Activated naive CD8-positive, alpha-beta T cell treated with anti-CD3 and anti-CD28 coated beads, Interleukin-2, amount 50 U/mL, for 16 hours (primary cell): ENCODE measurements around the gene DDX25.

Experiments
- DNase-seq: peaks from one replicate; pipeline ENCODE4 v3.0.0-alpha.2; 2020; ENCODE audit warnings: low read depth, low spot score

The DDX25 gene

DNA sequence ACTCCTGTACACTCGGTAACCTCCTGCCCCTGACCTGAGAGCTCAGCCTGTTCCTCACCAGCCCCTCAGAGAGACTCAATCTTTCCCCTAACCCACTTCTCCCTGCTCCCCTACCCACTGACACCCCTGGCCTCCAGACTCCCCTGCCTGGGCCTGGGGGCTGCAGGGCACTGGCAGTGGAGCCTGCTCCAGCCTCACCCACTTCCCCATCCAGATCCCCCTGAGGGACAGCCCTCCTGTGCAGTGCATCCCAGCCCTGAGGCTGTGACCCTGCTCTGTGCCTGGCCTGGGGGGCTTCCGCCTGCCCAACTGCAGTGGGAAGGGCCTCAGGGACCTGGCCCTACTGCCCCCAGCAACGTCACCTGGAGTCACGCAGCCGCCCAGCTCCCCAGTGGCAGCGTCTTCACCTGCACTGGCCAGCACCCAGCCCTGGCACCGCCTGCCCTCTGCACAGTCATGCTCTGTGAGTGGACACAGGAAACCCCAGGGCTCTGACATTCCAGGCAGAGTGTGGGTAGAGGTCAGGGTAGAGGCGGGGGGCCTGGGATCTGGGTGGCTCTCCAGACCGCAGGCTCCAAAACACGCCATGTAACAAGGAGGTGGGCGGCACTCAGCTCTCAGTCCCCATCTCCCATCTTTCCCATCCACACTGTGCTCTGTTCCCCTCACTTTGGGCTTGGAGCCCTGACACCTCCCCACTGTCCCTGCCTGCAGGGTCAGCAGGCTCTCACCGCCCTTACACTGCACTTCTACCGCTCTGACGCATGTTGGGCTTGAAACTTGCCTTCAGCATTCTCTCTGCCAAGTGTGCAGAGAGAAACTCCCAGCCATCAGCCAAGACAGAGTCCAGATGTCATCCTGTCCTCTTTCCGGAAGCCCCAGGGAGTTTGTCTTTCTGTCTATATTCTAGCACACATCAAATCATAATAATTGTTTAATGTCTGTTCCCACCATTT, 46.7 kb downstream of the DDX25 start:
- DNase-seq = no peak

DNA sequence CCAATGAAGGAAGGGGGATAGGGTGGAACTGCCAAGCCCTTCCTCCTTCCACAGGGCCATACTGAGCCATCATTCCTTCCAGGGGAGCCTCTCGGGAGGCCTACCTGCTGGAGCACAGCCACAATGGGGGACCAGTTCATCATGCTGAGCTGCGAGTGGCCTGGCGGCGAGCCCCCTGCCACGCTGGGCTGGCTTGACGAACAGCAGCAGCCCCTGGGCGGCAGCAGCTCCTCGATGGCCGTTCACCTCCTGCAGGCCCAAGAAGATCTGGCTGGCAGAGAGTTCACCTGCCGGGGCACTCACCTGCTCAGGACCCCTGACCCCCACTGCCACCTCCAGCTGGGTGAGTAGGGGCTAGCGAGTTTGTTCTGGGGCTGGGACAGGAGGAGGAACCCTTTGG, 47.4 kb downstream of the DDX25 start:
- DNase-seq = no peak

DNA sequence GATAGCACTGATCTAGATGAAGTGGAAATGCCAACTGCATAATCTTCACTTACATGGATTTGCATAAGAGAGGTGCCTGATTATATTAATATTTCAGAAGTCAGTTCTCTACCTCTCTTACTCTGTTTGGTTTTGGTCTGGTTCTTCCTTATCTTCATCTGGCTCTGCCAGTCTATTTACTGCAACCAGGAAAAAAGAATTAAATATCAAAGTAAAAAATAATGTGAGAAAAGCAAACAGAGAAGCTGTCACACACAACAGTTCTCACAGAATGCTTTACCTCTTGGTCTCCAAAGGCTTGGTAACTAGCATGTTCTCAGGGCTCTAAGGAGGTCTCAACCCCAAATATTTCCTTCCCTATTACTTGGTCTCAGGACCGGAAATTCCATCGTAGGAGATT, 48.3 kb downstream of the DDX25 start:
- no peak for DNase-seq

DNA sequence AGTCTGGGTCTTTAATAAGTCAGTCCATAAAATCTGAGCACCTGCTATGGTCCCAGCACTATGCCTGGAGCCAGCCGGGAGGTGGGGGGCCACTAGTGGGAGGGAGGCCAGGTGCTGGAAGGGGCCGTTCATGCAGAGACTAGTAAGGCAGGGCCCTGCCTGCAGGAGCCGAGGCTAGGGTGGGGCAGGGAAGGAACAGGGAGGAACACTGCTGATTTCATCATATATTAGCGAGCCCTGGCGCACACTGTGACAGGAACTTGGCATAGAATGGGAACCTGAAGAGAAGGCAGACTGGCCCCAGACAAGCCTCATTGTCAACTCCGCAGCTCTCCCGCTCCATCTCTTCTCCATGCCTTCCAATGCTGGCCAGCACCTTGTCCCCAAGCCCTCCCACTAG, 48.7 kb downstream of the DDX25 start:
- no peak for DNase-seq

DNA sequence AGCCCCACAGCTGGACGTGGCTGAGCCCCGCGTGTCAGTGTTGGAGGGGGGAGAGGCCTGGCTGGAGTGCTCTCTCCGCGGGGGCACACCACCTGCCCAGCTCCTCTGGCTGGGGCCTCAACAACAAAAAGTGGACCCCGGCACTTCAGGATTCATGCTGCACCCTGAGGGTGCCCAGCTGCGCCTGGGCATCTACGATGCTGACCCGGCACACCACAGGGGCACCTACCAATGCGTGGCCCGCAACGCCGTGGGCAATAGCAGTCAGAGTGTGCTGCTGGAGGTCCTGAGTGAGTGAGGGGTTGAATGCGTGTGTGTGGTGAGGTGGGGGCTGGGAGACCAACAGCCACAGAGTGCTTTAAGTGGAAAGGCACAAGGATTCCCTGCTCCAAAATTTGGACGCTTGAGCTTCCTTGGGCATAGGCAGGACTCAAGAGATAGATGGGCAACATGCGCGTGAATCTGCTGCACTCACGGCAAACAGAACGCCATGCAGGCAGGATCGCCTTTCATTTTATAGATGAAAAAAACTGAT, 49.2 kb downstream of the DDX25 start:
- no peak for DNase-seq

DNA sequence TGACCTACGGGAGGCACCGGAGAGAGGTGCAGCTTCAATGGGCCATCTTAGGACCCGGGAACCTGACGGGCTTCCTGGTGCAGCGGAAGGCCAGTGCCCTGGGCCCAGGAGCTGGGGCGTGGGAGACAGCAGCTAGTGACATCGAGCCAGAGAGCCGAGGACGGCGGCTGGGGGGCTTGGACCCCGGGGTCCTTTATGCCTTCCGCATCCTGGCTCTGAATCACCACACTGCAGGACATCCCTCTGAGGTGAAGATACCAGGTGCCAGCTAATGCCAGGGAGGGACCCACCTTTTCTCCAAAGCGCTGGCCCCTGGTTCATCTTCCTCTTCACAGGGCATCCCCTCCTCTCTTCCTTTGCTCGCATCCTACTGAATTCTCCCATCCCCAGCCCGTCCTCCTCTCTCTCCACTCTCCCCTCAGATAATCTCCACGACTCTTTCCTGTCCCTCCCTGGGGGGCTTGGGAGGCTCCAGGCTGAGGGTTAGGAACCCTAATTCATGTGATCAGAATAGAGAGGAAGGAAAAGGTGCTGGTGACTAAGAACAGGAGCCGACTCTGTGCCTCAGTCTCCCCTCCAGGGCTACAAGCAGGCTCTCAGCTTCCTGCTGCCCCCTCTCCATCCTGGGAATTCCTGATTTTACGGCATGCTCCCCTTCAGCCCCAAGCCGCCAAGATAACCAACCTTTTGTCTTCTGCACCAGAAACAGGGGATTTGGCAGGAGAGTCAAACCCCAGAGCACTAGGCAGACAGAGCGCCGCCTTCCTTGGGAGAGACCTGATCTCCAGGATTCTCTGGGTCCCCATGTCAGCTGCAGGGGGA, 50.0 kb downstream of the DDX25 start:
- DNase-seq = no peak

DNA sequence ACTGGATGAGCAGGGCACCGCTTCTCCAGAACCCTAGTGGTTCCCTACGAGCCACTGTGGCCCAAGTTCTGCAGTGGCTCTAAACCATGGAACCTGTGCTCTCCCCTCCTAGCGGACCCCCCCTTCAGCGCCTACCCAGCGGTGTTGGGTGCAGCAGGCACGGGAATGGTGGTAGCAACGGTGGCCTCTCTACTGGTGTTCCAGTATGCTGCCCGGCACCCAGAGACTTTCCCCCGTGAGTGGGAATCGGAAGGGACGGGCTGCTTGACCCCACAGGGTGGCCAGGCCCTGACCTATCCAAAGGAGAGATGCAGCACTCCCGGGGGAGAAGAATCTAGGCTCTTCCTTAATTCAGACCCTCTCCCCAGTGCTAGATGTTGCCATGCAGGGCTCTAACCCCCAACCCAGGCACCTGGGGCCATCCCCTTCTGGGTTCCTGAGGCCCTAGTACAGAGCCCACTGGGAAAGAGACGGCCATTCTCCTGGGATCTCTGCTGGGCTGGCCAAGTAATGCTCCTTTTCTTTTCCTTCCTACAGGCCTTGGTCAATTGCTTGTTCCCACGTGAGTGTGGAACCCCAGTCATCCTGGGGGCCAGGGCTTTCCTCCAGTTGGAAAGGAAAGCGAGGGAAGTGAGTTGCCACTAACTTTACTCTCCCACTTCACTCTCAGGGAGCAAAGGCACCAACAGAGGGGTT, 50.8 kb downstream of the DDX25 start:
- no peak for DNase-seq

DNA sequence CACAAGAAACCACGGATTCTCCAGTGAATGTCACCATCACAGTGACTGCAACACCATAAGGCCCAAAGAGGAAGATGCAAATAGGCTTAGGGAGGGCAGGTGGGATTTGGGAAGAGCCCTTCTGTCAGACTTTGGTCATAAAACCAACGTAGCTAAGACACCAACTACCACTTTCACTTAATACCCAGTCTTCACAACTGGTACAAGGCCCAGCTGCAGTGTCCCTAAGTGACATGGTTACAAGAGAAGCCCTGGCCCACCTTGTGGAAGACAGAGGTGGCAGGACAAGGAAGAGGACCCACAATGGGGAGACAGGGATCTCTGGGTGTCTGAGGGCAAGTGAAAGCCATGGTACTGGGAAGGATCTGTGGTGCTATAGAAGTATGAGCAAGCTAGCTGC, 51.5 kb downstream of the DDX25 start:
- DNase-seq = no peak

DNA sequence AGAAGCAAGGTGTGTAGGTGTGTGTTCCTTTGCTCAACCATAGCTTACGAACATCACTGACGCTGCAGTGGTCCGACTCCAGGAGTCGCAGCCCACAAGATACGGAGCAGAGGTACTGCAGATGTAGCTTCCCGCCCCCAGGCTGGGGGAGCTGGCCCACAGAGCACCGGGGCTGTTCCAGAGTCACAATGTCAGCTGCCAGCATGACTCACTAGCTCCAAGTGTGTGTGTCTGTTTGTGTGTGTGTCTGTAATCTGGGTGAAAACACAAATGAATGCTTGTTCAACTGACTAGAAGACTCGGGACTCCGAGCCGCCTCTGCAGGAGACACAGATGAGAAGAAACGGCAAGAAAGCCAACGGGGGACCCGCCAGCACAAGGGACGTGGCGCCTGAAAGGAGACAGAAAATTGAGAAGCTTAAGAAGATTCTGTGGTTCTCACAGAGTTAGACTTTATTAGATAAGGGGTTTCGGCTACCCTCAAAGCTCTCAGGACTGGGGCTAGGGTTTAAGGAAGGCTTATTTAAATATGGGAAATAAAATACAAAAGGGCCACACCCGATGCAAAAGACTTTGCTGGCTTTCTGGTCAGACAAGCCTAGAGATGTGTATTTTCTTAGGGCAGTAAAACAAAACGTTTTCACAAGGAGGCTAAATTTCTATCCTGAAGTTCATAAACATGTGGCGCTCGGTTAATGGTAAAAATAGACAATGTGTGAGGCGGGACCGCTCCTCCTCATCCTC, 52.3 kb downstream of the DDX25 start:
- no peak for DNase-seq

DNA sequence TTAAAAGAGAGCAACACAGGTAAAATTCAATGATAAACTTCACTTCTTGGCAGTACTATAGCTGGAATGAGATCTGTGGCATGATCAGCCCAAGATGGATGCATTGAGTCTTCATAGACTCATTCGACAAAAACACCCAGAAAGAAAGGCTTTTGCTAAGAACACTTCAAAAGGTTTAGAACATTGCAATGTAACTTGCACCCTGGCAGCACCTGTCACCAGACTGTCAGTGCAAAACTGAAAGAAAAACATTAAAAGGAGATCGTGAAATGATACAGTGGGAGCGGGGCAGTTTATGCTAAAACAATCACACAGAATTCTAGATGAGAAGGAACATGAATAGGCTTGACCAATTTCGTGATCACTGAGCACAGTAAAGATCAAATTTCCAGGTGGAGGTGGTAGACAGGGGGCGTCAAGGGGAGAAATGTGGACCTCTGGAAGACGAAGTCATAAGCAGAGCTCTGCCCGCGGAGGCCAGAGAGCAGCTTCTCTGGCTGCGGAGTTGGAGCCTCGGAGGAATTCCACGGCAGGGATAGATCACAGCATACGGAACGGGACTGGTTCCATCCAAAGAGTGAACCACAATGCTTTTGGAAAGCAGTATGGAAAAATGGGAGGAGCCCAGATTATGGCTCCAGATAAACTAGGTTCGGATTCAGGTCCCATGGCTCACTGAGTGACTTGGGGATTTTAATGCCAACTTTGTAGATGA, 53.5 kb downstream of the DDX25 start:
- DNase-seq = no peak

DNA sequence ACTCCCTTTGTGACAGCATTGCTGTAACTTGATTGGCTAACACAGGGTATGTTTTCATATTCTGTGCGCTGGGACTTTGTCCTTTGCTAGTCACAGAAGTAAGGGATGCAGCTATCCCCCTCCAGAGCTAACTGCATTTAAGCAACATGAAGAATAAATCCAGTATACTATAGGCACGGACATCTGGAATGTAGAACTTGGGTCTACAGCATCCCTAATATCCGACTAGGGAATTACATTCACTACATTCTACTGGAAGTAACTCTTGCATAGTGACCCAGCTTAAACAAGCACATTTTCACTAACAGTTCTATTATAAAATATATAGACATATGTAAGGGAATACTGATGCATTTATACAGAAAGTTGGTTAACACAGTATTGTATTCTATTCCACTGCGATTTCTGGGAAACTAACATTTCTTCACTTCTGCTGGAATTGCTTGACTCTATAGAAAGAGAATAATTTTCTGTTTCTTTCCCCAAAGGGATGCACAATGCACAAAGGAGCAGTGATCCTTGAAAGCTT, 54.6 kb downstream of the DDX25 start:
- DNase-seq = no peak

DNA sequence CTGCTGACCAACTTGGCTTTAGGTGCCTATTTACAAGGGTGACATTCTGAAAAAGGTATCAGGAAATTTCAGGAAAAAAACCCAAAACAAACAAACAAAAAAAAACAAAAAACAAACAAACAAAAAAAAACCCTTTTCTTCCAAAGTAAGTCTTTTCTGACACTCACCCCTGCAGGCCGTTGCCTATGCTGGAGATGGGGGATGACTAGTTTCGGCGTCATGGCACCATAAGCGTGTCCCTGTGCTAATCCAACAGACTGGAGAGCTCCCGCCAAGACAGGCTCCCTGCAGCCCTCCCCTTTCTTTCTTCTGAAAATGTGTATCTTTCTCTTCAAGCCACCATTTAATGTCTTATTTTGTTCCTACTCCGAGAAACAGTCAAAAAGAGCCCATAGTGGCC, 55.2 kb downstream of the DDX25 start:
- DNase-seq = no peak

DNA sequence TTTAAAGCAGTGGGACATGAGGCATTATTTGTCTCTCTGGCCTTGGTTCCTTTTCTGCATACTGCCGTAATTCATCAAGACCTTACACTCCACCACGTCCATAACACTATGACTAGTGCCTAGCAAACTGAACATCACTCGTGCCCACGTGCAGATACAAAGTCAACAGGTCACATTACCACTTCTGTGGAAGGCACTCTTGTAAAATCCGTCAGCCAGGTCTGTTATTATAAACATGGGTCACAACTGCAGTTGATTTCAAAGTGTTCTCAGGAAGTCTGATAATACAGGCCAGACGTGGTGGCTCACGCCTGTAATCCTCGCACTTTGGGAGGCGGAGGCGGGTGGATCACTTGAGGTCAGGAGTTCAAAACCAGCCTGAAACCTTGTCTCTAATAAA, 55.6 kb downstream of the DDX25 start:
- DNase-seq = no peak

DNA sequence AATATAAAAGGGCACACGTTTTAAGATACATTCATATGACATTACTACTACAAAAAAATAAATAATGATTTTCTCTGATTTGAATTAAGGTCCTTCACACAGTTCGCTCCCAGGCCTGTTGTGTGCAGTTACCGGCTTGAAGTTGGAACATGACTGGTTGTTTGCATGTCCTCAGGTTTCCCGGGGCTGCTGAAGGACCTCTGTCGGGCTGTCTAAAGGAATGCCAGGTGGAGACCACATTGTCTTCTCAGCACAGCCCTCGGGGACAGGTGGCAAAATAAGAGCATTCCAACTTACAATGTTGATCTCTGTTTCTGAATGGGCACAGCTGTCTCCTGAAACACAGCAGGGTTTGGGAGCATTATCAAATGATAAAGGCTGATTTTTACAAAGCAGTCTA, 56.5 kb downstream of the DDX25 start:
- no peak for DNase-seq

DNA sequence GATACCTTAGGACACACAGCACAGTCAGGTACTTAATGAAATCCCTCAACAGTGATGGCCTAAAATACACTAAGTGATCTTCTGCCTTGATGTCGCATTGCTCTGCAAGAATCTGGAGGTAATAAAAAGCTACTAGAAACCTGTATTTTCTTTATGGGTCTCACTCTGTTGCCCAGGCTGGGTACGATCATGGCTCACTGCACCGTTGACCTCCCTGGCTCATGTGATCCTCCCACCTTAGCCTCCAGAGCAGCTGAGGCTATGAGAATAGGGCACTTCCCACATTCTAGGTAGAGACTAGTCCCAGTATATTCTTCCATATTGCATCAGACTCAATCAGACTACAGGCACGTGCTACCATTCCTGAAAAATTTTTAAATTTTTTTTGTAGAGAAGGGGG, 63.2 kb downstream of the DDX25 start:
- no peak for DNase-seq

DNA sequence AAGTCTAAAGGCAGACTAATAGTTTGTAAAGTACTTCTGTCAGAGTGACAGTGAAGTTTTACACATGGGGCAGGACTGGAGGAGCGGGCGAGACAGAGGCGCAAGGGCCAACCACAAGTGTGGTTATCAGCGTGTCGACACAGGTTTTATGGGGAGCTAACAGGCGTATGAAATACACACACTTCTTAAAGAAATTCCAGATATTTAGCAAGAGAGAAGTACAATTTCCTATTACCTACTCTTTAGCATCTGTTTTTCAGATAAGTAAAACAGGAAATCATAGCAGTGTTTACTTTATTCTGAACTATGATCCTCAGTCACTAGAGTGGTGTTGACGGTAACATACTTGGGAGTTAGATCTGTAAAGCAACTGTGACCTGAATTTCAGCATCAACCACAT, 64.0 kb downstream of the DDX25 start:
- no peak for DNase-seq

DNA sequence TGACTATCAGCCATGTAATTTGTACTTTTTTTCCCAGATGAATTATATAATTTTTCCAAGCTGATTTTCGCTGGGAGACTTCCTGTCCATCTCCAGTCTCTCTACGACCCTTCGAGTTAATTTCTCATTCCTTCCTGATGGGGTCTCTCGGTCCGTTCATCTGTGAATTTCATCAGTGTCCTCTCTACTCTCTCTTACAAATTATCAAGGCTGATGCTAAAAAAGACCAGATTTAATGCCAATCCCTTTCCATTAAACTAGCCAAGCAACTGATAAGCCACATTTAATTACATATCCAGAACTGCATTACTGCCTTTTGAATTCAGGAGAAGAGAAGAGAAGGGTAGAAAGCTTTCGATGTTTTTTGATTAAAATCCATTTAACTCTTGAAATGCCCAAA, 67.3 kb downstream of the DDX25 start:
- DNase-seq = no peak

DNA sequence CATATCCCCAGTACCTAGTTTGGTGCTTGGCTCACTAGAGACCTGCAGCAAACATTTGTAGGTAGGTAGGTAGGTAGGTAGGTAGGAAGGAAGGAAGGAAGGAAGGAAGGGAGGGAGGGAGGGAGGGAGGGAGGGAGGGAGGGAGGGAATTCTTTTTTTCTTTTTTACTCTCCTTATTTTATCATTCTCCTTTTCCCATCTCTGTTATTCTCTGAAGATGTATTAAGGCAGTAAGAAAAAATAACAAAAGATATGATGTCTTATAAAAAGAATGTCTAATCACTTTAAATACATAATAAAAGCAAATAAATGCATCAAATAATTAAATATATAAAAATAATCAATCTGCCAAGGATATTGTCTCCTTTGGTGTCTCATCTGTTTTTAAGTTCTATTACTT, 70.0 kb downstream of the DDX25 start:
- no peak for DNase-seq

DNA sequence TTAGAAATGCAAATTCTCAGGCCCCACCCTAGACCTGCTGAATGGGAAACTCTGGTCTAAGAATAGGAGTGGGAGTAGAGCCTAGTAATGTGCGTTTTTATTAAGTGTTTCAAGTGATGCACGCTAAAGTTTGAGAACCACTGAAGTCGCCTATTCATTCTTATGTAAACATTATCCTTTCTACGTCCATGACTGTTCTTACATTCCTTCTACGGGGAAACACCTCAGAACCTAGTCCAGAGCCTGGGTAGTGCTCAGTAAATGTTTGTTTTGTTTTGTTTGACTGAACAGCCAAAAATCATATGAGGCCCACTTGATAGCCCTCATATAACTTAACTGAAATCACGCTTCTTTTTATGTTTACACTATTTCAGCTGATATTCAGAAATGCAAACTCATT, 71.3 kb downstream of the DDX25 start:
- no peak for DNase-seq

DNA sequence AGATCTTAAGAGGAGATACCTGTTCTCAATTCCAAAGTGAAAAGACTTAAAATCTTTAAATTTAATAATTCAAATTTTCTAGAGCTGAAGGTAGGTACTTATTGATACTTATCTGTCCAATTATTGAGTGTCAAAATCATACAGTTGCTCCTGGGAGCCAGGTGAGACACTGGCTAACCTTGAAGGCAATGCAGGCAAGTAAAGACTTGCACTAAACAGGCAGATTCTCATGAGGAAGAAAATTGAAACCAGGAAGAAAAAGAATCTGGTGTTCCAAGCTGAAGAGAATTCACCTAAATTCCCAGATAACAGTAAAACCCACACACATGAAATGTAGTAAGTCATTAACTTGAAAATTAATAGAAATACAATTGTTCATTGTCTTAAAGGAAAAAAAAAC, 71.8 kb downstream of the DDX25 start:
- DNase-seq = no peak
